H9 (cell line): ENCODE data around the gene NFYC. TPM values are rescaled to one million over a fixed set of nuclear protein-coding genes. Genes with fewer than 3 reads are reported as not detected.

Experiments used
- DNase-seq: peaks from one replicate; pipeline ENCODE4 v3.0.0-alpha.2; 2017
- H2AFZ ChIP-seq: one replicate; pipeline ENCODE4 v1.6.1; 2013; ENCODE audit warnings: mild to moderate bottlenecking, low read length, control low read depth, moderate library complexity
- H2AK5ac ChIP-seq: 2 replicates; pipeline ENCODE4 v1.6.1; 2013; ENCODE audit warnings: low read length, control low read depth, mixed read lengths; ENCODE audit not compliant: insufficient read length
- H2BK120ac ChIP-seq: one replicate; pipeline ENCODE4 v1.6.1; 2013; ENCODE audit warnings: low read depth, mild to moderate bottlenecking, low read length, control low read depth, inconsistent platforms; ENCODE audit not compliant: poor library complexity, severe bottlenecking
- H2BK12ac ChIP-seq: 2 replicates; pipeline ENCODE4 v1.6.1; 2013; ENCODE audit warnings: low read length, control low read depth, mixed read lengths, low read depth; ENCODE audit not compliant: insufficient read length
- H2BK15ac ChIP-seq: 2 replicates; pipeline ENCODE4 v1.6.1; 2013; ENCODE audit warnings: low read depth, low read length, control low read depth
- H2BK20ac ChIP-seq: one replicate; pipeline ENCODE4 v1.6.1; 2013; ENCODE audit warnings: low read depth, mild to moderate bottlenecking, low read length, control low read depth, inconsistent platforms; ENCODE audit not compliant: poor library complexity, severe bottlenecking
- H2BK5ac ChIP-seq: 2 replicates; pipeline ENCODE4 v1.6.1; 2013; ENCODE audit warnings: low read length, control low read depth, mixed read lengths; ENCODE audit not compliant: insufficient read length
- H3K14ac ChIP-seq: 2 replicates; pipeline ENCODE4 v1.6.1; 2013; ENCODE audit warnings: low read length, control low read depth; ENCODE audit not compliant: insufficient read depth
- H3K18ac ChIP-seq: 2 replicates; pipeline ENCODE4 v1.6.1; 2013; ENCODE audit warnings: low read depth, mild to moderate bottlenecking, mixed read lengths, low read length, control low read depth; ENCODE audit not compliant: insufficient read length
- H3K23ac ChIP-seq: 2 replicates; pipeline ENCODE4 v1.6.1; 2013; ENCODE audit warnings: low read length, control low read depth, mixed read lengths, low read depth; ENCODE audit not compliant: insufficient read length
- H3K23me2 ChIP-seq: 2 replicates; pipeline ENCODE4 v1.6.1; 2013; ENCODE audit warnings: low read depth, mild to moderate bottlenecking, mixed read lengths, low read length, control low read depth; ENCODE audit not compliant: insufficient read length, poor library complexity, severe bottlenecking
- H3K27ac ChIP-seq: 2 replicates; pipeline ENCODE4 v1.5.1; 2013; ENCODE audit warnings: low read length, control low read depth, mixed read lengths, low read depth; ENCODE audit not compliant: insufficient read length
- H3K27me3 ChIP-seq: 2 replicates; pipeline ENCODE4 v1.6.1; 2013; ENCODE audit warnings: low read length, control low read depth, inconsistent platforms; ENCODE audit not compliant: insufficient read depth
- H3K4ac ChIP-seq: 2 replicates; pipeline ENCODE4 v1.6.1; 2013; ENCODE audit warnings: low read depth, mild to moderate bottlenecking, control low read depth, inconsistent platforms, low read length, moderate library complexity
- H3K4me1 ChIP-seq: 2 replicates; pipeline ENCODE4 v1.6.1; 2013; ENCODE audit warnings: low read length, control low read depth, inconsistent platforms; ENCODE audit not compliant: insufficient read depth
- H3K4me2 ChIP-seq: 2 replicates; pipeline ENCODE4 v1.6.1; 2013; ENCODE audit warnings: low read length, control low read depth, mixed read lengths; ENCODE audit not compliant: insufficient read length, insufficient read depth
- H3K56ac ChIP-seq: 2 replicates; pipeline ENCODE4 v1.6.1; 2013; ENCODE audit warnings: low read depth, mild to moderate bottlenecking, mixed read lengths, low read length, control low read depth; ENCODE audit not compliant: insufficient read length
- H3K79me1 ChIP-seq: 2 replicates; pipeline ENCODE4 v1.6.1; 2013; ENCODE audit warnings: low read depth, mild to moderate bottlenecking, moderate library complexity, low read length, control low read depth, inconsistent platforms; ENCODE audit not compliant: insufficient read depth, poor library complexity, severe bottlenecking
- H3K79me2 ChIP-seq: 2 replicates; pipeline ENCODE4 v1.6.1; 2013; ENCODE audit warnings: low read length, control low read depth, inconsistent platforms; ENCODE audit not compliant: insufficient read depth
- H3K9ac ChIP-seq: 2 replicates; pipeline ENCODE4 v1.6.1; 2013; ENCODE audit warnings: low read length, control low read depth, mixed read lengths; ENCODE audit not compliant: insufficient read length; ENCODE audit errors: extremely low read depth
- H3K9me3 ChIP-seq: one replicate; pipeline ENCODE4 v1.6.1; 2013; ENCODE audit warnings: low read depth, low read length, inconsistent platforms; ENCODE audit not compliant: control insufficient read depth
- H3T11ph ChIP-seq: one replicate; pipeline ENCODE4 v1.6.1; 2013; ENCODE audit warnings: mild to moderate bottlenecking, low read length, control low read depth, inconsistent platforms
- H4K20me1 ChIP-seq: one replicate; pipeline ENCODE4 v1.6.1; 2013; ENCODE audit not compliant: control insufficient read depth, insufficient read length, insufficient read depth
- H4K5ac ChIP-seq: 2 replicates; pipeline ENCODE4 v1.6.1; 2013; ENCODE audit warnings: low read depth, mild to moderate bottlenecking, mixed read lengths, low read length, control low read depth; ENCODE audit not compliant: insufficient read length
- H4K8ac ChIP-seq: replicated peaks from 2 replicates; pipeline ENCODE4 v1.6.1; 2013; ENCODE audit warnings: low read length, control low read depth, mixed read lengths, low read depth; ENCODE audit not compliant: insufficient read length
- H4K91ac ChIP-seq: 2 replicates; pipeline ENCODE4 v1.6.1; 2013; ENCODE audit warnings: low read depth, mild to moderate bottlenecking, moderate library complexity, mixed read lengths, low read length, control low read depth; ENCODE audit not compliant: insufficient read length
- H3K27ac Mint-ChIP-seq, 3 experiments: 2 replicates in 2 of 3; 3 replicates in 1 of 3; pipeline ENCODE4 v1.8.0; 2020 to 2021; ENCODE audit warnings: mixed read lengths in 3 of 3, mild to moderate bottlenecking in 1 of 3, moderate library complexity in 1 of 3
- H3K27me3 Mint-ChIP-seq: 2 replicates; pipeline ENCODE4 v1.8.0; 2021; ENCODE audit warnings: low read depth, mild to moderate bottlenecking, moderate library complexity, mixed read lengths
- H3K36me3 Mint-ChIP-seq, 3 experiments: 2 replicates in 2 of 3; 3 replicates in 1 of 3; pipeline ENCODE4 v1.8.0; 2020 to 2021; ENCODE audit warnings: low read depth in 3 of 3, mixed read lengths in 3 of 3; ENCODE audit not compliant: insufficient read depth in 1 of 3
- H3K4me1 Mint-ChIP-seq, 2 experiments: 2 replicates each; pipeline ENCODE4 v1.8.0; 2020; ENCODE audit warnings: mixed read lengths in 2 of 2
- H3K4me3 Mint-ChIP-seq, 2 experiments: 2 replicates in 1 of 2; 3 replicates in 1 of 2; pipeline ENCODE4 v1.8.0; 2020 to 2021; ENCODE audit warnings: mild to moderate bottlenecking in 2 of 2, mixed read lengths in 2 of 2, moderate library complexity in 1 of 2
- H3K9me3 Mint-ChIP-seq, 2 experiments: 2 replicates in 1 of 2; 3 replicates in 1 of 2; pipeline ENCODE4 v1.8.0; 2020; ENCODE audit warnings: mild to moderate bottlenecking in 2 of 2, mixed read lengths in 2 of 2, moderate library complexity in 1 of 2
- WGBS: extraction: QIAGEN DNeasy Blood & Tissue Kit; methylation state at CpG from one replicate; pipeline ENCODE4 v1.1.7; 2013; ENCODE audit warnings: missing lambda C conversion rate, low lambda C conversion rate, mixed read lengths; ENCODE audit not compliant: insufficient read length; ENCODE audit errors: extremely low coverage; 5-methylcytosine and 5-hydroxymethylcytosine counted together
- total RNA-seq: library from RNA; stranded (reverse); gene quantifications from 2 replicates; pipeline ENCODE4 v1.2.1, GENCODE V29; 2021
- TF ChIP-seq, protein P1 (sequence below): fragments of 200-600 bp; sonication (generic); conservative IDR thresholded peaks from 3 replicates; pipeline ENCODE4 v1.8.0; 2021; ENCODE audit warnings: antibody characterized with exemption, mild to moderate bottlenecking

The NFYC gene
- total RNA-seq, 1 experiment from 2014 or later = 54.7 TPM

DNA sequence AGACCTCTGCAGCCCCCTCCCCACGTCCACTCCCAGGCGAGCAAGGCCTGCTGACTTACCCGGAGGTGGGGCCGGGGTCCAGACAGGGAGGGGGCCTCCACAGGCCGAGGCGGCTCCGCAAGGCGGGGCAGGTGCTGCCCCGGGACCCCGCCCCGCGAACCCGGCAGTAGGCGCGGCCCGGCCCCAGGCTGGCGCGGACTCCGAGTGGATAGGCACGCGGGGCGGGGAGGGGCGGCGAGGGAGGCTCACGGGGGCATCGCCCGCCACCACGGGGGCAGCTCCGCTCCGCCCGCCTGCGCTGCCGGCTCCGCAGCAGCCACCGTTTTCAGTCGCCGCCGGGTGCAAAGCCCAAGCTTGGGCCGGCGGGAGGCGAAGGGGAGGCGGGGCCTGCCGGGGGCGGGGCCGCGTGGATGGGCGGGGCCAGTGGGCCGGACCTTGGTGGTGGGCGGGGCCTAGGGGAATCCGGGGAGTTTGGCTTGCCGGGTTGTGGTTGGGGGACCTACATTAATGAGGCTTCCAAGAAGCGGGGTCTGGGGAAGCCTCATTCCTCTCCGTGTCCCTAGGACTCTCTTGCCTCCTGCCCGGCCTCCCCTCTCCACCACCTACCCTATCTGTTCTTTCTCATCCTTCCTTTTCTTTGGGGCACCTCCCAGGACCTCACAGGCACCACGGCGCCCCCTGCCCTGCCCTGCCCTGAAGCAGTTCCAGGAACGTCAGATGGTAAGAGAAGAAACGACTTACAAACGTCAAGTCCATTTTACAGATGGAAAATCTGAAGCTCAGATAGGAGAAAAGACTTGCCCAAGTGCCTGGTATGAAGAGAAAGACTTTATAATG lies 26.0 kb upstream of the NFYC start, which contains the start of gene RIMS3:
RIMS3 (minus strand) TSS at position 348 of the 837 bp plus-strand sequence. CDS start 23,757 bp downstream, outside the sequence.
- Histone ChIP-seq H3K4ac (no peak within 1 kb of the TSS), H3K79me1 (no peaks in the 10 kb centered on the region), H3K56ac (no peak within 1 kb of the TSS), H2AFZ (no peak within 1 kb of the TSS), H2AK5ac (no peak within 1 kb of the TSS), H3K18ac (no peak within 1 kb of the TSS), H2BK20ac (no peak within 1 kb of the TSS), H2BK120ac (no peak within 1 kb of the TSS), H3K79me2 (no peaks in the 10 kb centered on the region), H4K8ac (no peak within 1 kb of the TSS), H3K23ac (no peak within 1 kb of the TSS), H3K23me2 (no peaks in the 10 kb centered on the region), H3K27me3 (no peaks in the 10 kb centered on the region), H2BK5ac (no peak within 1 kb of the TSS), H4K20me1 (no peaks in the 10 kb centered on the region), H3K27ac (no peak within 1 kb of the TSS), H2BK15ac (no peak within 1 kb of the TSS), H3K4me2 (peak within 1 kb of the TSS; percentile 70), H4K5ac (no peak within 1 kb of the TSS), H3K9ac (no peak within 1 kb of the TSS), H3K14ac (no peak within 1 kb of the TSS; the same call in 1 of the 2 replicates), H4K91ac (no peak within 1 kb of the TSS), H3T11ph (no peak within 1 kb of the TSS), H2BK12ac (no peak within 1 kb of the TSS), H3K9me3 (no peaks in the 10 kb centered on the region), H3K4me1 (peaks cover 5% of the 10 kb centered on the region; the same call in 1 of the 2 replicates)
- Mint-ChIP-seq H3K27me3 (peaks cover 13% of the 10 kb centered on the region), H3K9me3 (no peaks in the 10 kb centered on the region), H3K4me3 (peak within 1 kb of the TSS; percentile 80 to 95), H3K27ac (peak within 1 kb of the TSS in 2 of 3 experiments; percentile 12 to 78; a peak in 4 of 7 replicates), H3K4me1 (peaks cover 20 to 41% of the 10 kb centered on the region in 2 experiments), H3K36me3 (no peaks in the 10 kb centered on the region)
- TF ChIP-seq, protein P1, sequence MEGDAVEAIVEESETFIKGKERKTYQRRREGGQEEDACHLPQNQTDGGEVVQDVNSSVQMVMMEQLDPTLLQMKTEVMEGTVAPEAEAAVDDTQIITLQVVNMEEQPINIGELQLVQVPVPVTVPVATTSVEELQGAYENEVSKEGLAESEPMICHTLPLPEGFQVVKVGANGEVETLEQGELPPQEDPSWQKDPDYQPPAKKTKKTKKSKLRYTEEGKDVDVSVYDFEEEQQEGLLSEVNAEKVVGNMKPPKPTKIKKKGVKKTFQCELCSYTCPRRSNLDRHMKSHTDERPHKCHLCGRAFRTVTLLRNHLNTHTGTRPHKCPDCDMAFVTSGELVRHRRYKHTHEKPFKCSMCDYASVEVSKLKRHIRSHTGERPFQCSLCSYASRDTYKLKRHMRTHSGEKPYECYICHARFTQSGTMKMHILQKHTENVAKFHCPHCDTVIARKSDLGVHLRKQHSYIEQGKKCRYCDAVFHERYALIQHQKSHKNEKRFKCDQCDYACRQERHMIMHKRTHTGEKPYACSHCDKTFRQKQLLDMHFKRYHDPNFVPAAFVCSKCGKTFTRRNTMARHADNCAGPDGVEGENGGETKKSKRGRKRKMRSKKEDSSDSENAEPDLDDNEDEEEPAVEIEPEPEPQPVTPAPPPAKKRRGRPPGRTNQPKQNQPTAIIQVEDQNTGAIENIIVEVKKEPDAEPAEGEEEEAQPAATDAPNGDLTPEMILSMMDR = peak; percentile 53; the same call in 2 of the 3 replicates
- WGBS = no CpG with 5 or more reads among the region's 59 CpGs
- DNase-seq = peak; percentile 83
